Ovary (tissue), 9 donors: Measurements from ENCODE around the gene TASL. TPM values are rescaled to one million over a fixed set of nuclear protein-coding genes. Genes with fewer than 3 reads are reported as not detected.

Source experiments
- DNase-seq, 5 donors: peaks; one replicate each; pipeline ENCODE4 v3.0.0-alpha.2; 2019 to 2020
- H3K27ac ChIP-seq, 2 donors: fragments of 200-600 bp; one replicate each; pipeline versions ENCODE4 v1.5.1 to v1.8.0; 2019 to 2022
- H3K27me3 ChIP-seq: fragments of 200-600 bp; one replicate; pipeline ENCODE4 v1.8.0; 2022
- H3K36me3 ChIP-seq: fragments of 200-600 bp; sonication (generic); one replicate; pipeline ENCODE4 v1.5.1; 2019
- H3K4me1 ChIP-seq: one replicate; pipeline ENCODE4 v1.8.1; 2013; ENCODE audit warnings: mild to moderate bottlenecking, moderate library complexity; ENCODE audit not compliant: insufficient read depth
- H3K4me3 ChIP-seq: fragments of 200-600 bp; sonication (generic); one replicate; pipeline ENCODE4 v1.5.1; 2017
- H3K9me3 ChIP-seq, 2 donors: fragments of 200-600 bp in 1 of 2; sonication (generic) in 1 of 2; one replicate each; pipeline versions ENCODE4 v1.5.1 to v1.8.1; 2013 to 2019; ENCODE audit warnings: mild to moderate bottlenecking in 1 of 2, moderate library complexity in 1 of 2
- EP300 ChIP-seq: sonication (generic); formaldehyde crosslinking; IDR thresholded peaks from one replicate; pipeline ENCODE4 v1.6.1; 2017; ENCODE audit warnings: antibody characterized with exemption
- POLR2A ChIP-seq: fragments of 450-650 bp; IDR thresholded peaks from one replicate; pipeline ENCODE4 v1.6.1; 2017; ENCODE audit warnings: antibody characterized with exemption, mild to moderate bottlenecking, moderate library complexity
- WGBS, 3 donors: extraction: QIAGEN DNeasy Blood & Tissue Kit in 1 of 3; methylation state at CpG; one replicate each; pipeline versions ENCODE4 v1.1.5 to v1.1.7; 2013 to 2017; 5-methylcytosine and 5-hydroxymethylcytosine counted together
- intact Hi-C, 4 donors: fragments of 100-400 bp; cut with DNase I; formaldehyde crosslinking; loops; one replicate each; pipeline versions ENCODE4 v1.11.0 to v1.15.1; 2022 to 2023
- polyA plus RNA-seq, 2 donors: library from polyadenylated mRNA; stranded (reverse); fragments of 200-250 nt in 1 of 2; fragments of 350-450 nt in 1 of 2; fragmentation: Illumina TruSeq in 1 of 2; extraction: RNeasy Lipid Tissue Mini Kit (QIAGEN cat#74804) in 1 of 2; gene quantifications; one replicate each; pipeline ENCODE4 v1.2.3, GENCODE V29; 2013 to 2014
- total RNA-seq, 7 donors: library from RNA; depleted of rRNA in 2 of 7; stranded (reverse); fragments of >200 nt in 2 of 7; fragmentation: NEBNext Ultra II Directional in 3 of 7; extraction: Animal tissue kit (Norgen Biotek cat#: 25700) in 3 of 7; gene quantifications; one replicate each; pipeline versions ENCODE4 v1.1.0 to v1.2.4, GENCODE V29; 2016 to 2023
- TF ChIP-seq, protein P1 (sequence below), 3 donors: fragments of 450-650 bp in 2 of 3; fragments of 200-600 bp in 1 of 3; IDR thresholded peaks; one replicate each; pipeline versions ENCODE4 v1.5.1 to v1.8.0; 2016 to 2022; ENCODE audit warnings: antibody characterized with exemption in 3 of 3, mild to moderate bottlenecking in 1 of 3
- donor health status: DM: no; HTN: no; CAD: no; lungs with moderate emphysema.
- donor health status: DM: no; HTN: no; CAD: no.
- donor health status: Bipolar disorder and iron deficiency.
- donor health status: DM: yes; HTN: yes; CAD: no.
- donor health status: DM: no; HTN: no; CAD: no.
- donor health status: DM: yes; HTN: yes; CAD: no.

Gene TASL
- total and polyA plus RNA-seq, 9 donors = 0.10 to 2.2 (median 0.21) TPM; not detected in 1

DNA sequence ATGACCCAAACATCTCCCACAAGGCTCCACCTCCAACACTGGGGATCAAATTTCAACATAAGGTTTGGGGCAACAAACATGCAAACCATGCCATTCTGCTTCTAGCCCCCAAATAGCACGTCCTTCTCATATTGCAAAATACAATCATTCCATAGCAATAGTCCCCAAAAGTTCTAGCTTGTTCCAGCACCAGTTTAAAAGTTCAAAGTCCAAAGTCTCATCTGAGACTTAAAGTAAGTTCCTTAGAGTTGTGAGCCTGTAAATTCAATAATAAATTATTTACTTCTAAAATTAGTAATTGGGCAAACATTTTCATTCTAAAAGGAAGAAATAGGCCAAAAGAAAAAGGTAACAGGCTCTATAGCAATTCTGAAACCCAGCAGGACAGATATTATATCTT lies 8.9 kb upstream of the TASL start:
- Histone ChIP-seq H3K27ac (no peak overlapping the region), H3K36me3 (no peaks in the 10 kb centered on the region), H3K4me3 (no peak overlapping the region), H3K9me3 (no peaks in the 10 kb centered on the region), H3K4me1 (no peaks in the 10 kb centered on the region), H3K27me3 (no peaks in the 10 kb centered on the region)
- TF ChIP-seq POLR2A = no peak
- no peak for TF ChIP-seq EP300
- TF ChIP-seq, protein P1, sequence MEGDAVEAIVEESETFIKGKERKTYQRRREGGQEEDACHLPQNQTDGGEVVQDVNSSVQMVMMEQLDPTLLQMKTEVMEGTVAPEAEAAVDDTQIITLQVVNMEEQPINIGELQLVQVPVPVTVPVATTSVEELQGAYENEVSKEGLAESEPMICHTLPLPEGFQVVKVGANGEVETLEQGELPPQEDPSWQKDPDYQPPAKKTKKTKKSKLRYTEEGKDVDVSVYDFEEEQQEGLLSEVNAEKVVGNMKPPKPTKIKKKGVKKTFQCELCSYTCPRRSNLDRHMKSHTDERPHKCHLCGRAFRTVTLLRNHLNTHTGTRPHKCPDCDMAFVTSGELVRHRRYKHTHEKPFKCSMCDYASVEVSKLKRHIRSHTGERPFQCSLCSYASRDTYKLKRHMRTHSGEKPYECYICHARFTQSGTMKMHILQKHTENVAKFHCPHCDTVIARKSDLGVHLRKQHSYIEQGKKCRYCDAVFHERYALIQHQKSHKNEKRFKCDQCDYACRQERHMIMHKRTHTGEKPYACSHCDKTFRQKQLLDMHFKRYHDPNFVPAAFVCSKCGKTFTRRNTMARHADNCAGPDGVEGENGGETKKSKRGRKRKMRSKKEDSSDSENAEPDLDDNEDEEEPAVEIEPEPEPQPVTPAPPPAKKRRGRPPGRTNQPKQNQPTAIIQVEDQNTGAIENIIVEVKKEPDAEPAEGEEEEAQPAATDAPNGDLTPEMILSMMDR (IDR thresholded peaks at IDR 0.05) = no peak
- intact Hi-C loops = no loop called here
- DNase-seq = no peak
- WGBS, 3 donors = 39 to 45% (median 45%) methylated on average over 1 of the region's 1 CpG

DNA sequence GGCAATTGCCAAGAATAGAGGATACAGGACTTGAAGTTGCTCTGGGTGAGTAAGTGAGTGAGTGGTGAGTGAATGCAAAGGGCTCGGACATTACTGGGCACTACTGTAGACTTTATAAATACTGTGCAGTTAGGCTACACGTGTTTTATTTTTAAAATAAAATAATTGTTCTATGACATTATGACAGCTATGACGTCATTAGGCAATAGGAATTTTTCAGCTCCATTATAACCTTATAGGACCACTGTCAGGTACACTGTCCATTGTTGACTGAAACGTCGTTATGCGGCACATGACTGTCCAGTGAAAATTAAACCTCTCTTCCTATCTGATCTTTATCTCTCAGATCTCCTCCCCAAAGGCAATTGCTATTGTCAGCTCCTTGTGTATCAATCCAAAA lies 5.1 kb upstream of the TASL start:
- no peak for DNase-seq
- H3K4me3 ChIP-seq = no peak overlapping the region
- H3K4me1 ChIP-seq = no peaks in the 10 kb centered on the region
- no peak overlapping the region for H3K27ac ChIP-seq
- H3K36me3 ChIP-seq = no peaks in the 10 kb centered on the region
- intact Hi-C loops = no loop called here
- no peak for TF ChIP-seq EP300
- TF ChIP-seq POLR2A = no peak
- TF ChIP-seq, protein P1 (IDR thresholded peaks at IDR 0.05) = no peak
- H3K9me3 ChIP-seq = no peaks in the 10 kb centered on the region
- WGBS, 3 donors = 73 to 82% (median 79%) methylated on average over 6 of the region's 6 CpGs
- no peaks in the 10 kb centered on the region for H3K27me3 ChIP-seq

DNA sequence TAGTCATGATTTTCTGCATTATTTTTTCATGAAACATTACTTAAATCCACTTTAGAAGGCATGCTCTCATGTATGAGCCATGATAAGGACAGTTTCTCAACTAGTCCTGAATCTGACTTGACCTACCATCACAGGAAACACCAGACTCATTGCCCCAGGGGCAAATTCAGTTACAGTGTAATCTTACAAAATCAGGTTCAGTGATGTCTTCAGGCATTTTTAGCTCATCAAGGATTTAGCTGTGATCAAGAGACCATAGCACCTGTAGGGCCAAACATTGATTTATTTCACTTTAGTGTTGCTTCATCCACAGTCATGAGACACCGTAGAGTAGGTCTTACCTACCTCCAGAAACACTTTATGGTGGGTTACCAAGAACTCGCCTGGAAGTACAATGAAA lies 3.1 kb upstream of the TASL start:
- Histone ChIP-seq H3K9me3 (no peaks in the 10 kb centered on the region), H3K27ac (no peak overlapping the region), H3K4me3 (no peak overlapping the region), H3K27me3 (no peaks in the 10 kb centered on the region), H3K4me1 (no peaks in the 10 kb centered on the region), H3K36me3 (no peaks in the 10 kb centered on the region)
- no peak for DNase-seq
- intact Hi-C loops = no loop called here
- no peak for TF ChIP-seq POLR2A
- WGBS, 3 donors = 56 to 67% (median 63%) methylated on average over 2 of the region's 2 CpGs

DNA sequence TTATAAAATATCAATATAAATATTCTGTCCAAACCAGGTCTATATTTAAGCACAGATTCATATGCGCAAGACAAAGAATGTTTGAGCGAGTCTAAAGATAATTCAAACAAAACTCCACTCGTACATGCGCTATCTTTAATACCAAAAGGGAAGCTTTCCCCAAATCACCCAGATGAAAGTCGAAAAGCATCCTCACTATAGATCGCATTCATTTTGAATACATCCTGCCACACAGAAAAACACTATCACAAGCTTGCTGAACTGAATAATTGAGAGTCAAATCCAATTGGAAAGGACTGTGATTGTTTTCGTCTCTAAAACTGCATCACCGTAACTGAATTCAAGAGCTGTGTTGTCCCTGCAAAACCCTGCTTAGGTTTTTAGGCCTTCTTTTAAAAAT lies 685 bp downstream of the TASL start:
- TF ChIP-seq EP300 = no peak
- TF ChIP-seq, protein P1 (IDR thresholded peaks at IDR 0.05) = no peak
- TF ChIP-seq POLR2A = no peak
- H3K27ac ChIP-seq = no peak overlapping the region
- H3K9me3 ChIP-seq = no peaks in the 10 kb centered on the region
- intact Hi-C loops = no loop called here
- no peaks in the 10 kb centered on the region for H3K4me1 ChIP-seq
- H3K36me3 ChIP-seq = no peaks in the 10 kb centered on the region
- no peaks in the 10 kb centered on the region for H3K27me3 ChIP-seq
- WGBS, 3 donors = 82 to 85% (median 83%) methylated on average over 8 of the region's 8 CpGs
- no peak overlapping the region for H3K4me3 ChIP-seq
- DNase-seq = no peak

DNA sequence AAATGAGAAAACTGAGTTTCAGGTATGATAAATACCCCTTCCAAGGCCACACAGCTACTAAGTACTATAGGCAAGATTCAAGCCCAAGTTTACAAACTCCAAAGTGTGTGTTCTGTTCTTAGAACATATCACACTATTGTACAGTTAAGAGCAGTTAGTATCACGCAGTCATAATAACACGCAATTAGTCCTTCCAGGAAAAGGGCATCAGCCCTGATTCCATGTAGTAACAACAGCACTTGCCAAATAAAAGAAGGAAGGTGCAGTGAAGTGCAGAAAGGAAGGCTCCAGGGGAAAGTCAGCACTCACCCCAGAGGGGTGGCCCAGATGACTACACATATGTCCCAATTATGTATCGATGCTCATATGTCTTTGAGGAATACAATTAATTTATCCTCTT lies 4.4 kb downstream of the TASL start:
- Histone ChIP-seq H3K9me3 (no peaks in the 10 kb centered on the region), H3K27ac (no peak overlapping the region), H3K27me3 (no peaks in the 10 kb centered on the region), H3K36me3 (no peaks in the 10 kb centered on the region), H3K4me3 (no peak overlapping the region), H3K4me1 (no peaks in the 10 kb centered on the region)
- intact Hi-C loops = no loop called here
- DNase-seq = no peak
- TF ChIP-seq POLR2A (no peak), EP300 (no peak)
- TF ChIP-seq, protein P1 (IDR thresholded peaks at IDR 0.05) = no peak
- 64 to 74% (median 68%) methylated on average over 3 of the region's 3 CpGs for WGBS, 3 donors
